ENCODE measurements around the gene SLC35A1.
"Not testable (repeated sequence)": the region's sequence is repeated elsewhere in the genome, so short reads cannot be mapped to it uniquely, and the experiment has no call there.

The SLC35A1 gene, protein sequence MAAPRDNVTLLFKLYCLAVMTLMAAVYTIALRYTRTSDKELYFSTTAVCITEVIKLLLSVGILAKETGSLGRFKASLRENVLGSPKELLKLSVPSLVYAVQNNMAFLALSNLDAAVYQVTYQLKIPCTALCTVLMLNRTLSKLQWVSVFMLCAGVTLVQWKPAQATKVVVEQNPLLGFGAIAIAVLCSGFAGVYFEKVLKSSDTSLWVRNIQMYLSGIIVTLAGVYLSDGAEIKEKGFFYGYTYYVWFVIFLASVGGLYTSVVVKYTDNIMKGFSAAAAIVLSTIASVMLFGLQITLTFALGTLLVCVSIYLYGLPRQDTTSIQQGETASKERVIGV

GRCh38 chr6:87472525-87473418 lies at the start of gene SLC35A1:
SLC35A1 (plus strand) TSS chr6:87472974; CDS start chr6:87473004, 30 bp downstream.
- DNase-seq (ENCODE audit: low read depth, low spot score), result peak; percentile 85

GRCh38 chr6:87426789-87427188 lies 46.0 kb upstream of the SLC35A1 start:
- DNase-seq (ENCODE audit: low read depth, low spot score), result no peak

- no peak for DNase-seq (ENCODE audit: low read depth, low spot score)
These were observed 42.3 kb upstream of the SLC35A1 start for GRCh38 chr6:87430499-87430898.

DNA sequence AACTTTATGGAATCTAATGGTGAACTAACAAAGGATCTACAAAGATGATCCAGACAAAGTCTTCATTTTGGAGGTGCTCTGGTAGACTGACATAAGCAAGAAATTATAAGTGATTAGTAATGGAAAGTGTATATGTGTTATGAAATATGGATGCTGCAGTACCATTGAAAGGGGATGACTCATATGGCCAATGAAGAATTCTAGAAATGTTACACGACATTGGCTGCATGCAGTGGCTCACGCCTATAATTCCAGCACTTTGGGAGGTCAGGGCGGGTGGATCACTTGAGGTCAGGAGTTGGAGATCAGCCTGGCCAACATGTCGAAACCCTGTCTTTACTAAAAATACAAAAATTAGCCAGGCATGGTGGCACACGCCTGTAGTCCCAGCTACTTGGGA lies 41.5 kb upstream of the SLC35A1 start:
- no peak for DNase-seq (ENCODE audit: low read depth, low spot score)

GRCh38 chr6:87436435-87436834 lies 36.3 kb upstream of the SLC35A1 start:
- peak; percentile 85 for DNase-seq (ENCODE audit: low read depth, low spot score)

- DNase-seq (ENCODE audit: low read depth, low spot score), result no peak
These were observed 31.1 kb upstream of the SLC35A1 start for GRCh38 chr6:87441711-87442110.

DNA sequence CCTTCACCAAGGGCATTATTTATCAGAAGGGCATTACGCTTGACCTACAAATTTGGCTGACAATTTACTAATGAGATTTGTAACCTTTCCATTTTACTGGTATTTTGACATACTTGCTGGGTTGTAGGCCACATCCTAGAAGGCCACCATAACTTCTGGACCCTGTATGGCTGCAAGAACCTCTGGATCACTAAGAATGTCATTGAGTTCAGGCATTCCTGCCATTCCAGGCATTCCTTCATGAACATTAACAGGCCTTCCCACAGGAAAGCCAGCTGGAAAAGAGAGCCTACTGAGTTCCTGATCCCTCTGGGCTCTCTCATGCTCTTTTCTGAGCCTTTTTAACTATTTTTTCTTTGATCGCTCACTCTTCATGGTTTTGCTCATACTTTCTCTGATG lies 28.4 kb upstream of the SLC35A1 start:
- peak; percentile 78 for DNase-seq (ENCODE audit: low read depth, low spot score)

- DNase-seq (ENCODE audit: low read depth, low spot score), result no peak
These were observed 7.7 kb upstream of the SLC35A1 start for GRCh38 chr6:87465051-87465450.

DNA sequence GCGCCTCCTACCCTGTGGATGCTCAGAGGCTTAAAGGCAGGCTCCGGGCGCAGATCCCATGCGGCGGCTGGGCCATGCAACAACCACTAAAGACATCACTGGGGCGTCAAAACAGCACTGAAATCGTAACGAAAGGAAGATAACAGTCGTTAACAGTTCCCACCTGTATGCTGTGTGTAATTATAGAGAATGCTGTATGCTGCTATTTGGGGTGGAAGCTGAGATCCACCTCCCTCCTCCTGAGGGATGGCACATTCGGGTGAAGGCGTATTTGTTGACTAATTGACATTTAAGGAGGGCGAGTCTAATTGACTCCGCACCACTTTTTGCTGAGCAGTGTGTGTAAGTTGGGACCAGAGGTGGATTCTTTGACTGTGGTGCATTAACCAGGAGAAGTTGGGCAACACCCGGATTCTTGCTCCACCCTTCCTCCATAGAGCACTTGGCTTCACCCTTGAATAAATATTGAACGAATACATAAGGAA lies 687 bp downstream of the SLC35A1 start:
- DNase-seq (ENCODE audit: low read depth, low spot score), result no peak

GRCh38 chr6:87481931-87482330 lies 9.2 kb downstream of the SLC35A1 start:
- no peak for DNase-seq (ENCODE audit: low read depth, low spot score)

DNA sequence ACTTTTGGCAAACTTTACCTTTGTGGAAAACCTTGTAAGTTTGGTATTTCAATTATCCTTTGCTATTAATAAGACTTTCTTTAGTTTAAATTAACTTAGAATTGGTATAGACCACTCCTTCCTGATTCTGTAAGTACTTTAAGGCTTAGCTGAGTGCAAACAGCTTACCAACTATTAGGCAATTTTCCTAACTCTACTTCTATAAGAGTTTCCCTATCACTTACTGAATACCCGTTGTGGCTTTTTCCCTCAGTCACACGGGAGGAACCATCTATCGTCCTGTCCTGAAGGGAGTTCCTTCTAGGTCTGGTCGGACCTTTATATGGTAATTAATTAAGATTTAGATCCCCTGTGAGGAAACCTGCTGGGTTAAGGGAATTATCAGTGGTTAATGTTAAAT lies 9.6 kb downstream of the SLC35A1 start:
- DNase-seq (ENCODE audit: low read depth, low spot score), result no peak

- DNase-seq (ENCODE audit: low read depth, low spot score), result peak; percentile 87
These were observed 11.2 kb downstream of the SLC35A1 start for GRCh38 chr6:87483929-87484328.

- no peak for DNase-seq (ENCODE audit: low read depth, low spot score)
These were observed 11.7 kb downstream of the SLC35A1 start for GRCh38 chr6:87484491-87484890.

- no peak for DNase-seq (ENCODE audit: low read depth, low spot score)
These were observed 14.8 kb downstream of the SLC35A1 start for GRCh38 chr6:87487555-87487954.

DNA sequence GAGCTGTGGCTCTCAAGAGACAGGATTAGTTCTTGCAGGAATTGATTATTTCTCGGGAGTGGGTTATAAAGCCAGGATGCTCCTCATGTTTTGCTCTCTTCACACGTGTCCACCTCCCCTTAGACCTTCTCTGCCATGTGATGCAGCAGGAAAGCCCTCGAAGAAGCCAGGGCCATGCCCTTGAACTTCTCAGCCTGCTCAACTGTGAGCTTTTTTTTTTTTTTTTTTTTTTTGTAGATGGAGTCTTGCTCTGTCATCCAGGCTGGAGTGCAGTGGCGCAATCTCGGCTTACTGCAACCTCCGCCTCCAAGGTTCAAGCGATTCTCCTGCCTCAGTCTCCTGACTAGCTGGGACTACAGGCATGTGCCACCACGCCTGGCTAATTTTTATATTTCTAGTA lies 16.6 kb downstream of the SLC35A1 start:
- DNase-seq (ENCODE audit: low read depth, low spot score), result not testable (repeated sequence)

GRCh38 chr6:87494761-87495422 lies 22.1 kb downstream of the SLC35A1 start:
- no peak for DNase-seq (ENCODE audit: low read depth, low spot score)

DNA sequence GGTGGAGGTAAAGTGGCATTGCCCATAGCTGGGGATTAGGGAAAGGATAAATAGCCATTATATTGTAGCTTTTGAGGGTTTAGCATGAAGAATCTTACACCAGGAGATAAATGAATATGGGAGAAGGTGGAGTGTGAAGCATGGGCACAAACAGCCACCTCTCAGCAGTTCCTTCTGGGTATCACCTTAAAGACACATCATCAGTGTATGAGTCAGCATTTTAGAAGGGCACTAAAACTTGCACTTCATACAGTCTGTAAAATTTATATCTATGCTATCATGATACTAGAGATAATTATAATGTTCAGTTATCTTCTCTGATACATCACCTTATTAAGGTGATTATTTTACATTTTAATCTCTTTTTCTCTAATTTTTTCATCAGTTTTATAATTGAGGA lies 25.3 kb downstream of the SLC35A1 start:
- DNase-seq (ENCODE audit: low read depth, low spot score), result no peak

DNA sequence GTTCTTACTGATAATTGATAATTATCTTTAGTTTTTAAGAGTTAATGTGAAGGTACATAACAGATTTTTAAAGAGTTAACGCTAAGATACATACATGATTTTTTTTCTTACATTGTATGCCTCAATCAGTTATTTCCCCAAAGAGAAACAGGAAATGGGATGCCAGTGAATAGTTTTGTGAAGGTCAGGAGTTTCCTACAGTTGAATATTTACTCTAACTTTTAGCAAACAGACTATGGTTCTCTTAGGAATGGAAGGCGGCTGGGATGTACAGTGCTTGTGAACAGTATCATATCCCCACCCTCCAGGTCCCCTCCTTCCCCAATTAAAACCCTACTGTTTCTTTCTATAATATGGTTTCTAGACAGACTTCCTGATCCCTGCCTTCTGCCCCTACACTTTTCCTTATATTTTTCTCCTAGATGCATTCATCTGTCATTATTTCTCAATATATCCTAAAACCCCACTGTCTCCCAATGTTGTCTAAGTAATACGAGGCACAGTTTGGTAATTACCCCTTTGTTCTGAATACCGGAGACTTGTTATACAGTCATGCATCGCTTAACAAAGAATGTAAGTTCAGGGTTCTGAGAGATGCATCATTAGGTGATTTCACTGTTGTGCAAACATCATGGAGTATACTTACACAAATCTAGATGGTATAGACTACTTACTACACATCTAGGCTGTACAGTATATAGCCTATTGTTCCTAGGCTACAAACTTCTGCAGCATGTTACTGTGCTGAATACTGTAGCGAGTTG lies 29.2 kb downstream of the SLC35A1 start:
- DNase-seq (ENCODE audit: low read depth, low spot score), result no peak

- DNase-seq (ENCODE audit: low read depth, low spot score), result no peak
These were observed 31.7 kb downstream of the SLC35A1 start for GRCh38 chr6:87504441-87504840.

GRCh38 chr6:87514831-87515230 lies 42.1 kb downstream of the SLC35A1 start:
- no peak for DNase-seq (ENCODE audit: low read depth, low spot score)

GRCh38 chr6:87518453-87518852 lies 45.7 kb downstream of the SLC35A1 start:
- no peak for DNase-seq (ENCODE audit: low read depth, low spot score)
